OCI-LY7 (cell line): ENCODE measurements around the gene ELOB. TPM values are rescaled to one million over a fixed set of nuclear protein-coding genes. Genes with fewer than 3 reads are reported as not detected.

ENCODE experiments used
- BruUV-seq: library from RNA; stranded (reverse); fragments of 400-500 nt; replicated peaks from 2 replicates; lab custom pipeline; 2021; lab: Mats Ljungman, UMichigan
- CTCF ChIA-PET: fragments of 300-600 bp; sonication (Branson Sonifier 250); formaldehyde crosslinking; loops from one replicate; lab custom pipeline; 2022; ENCODE audit warnings: antibody characterized with exemption; ENCODE audit not compliant: unreplicated experiment; lab: Charles Lee
- POLR2A ChIA-PET: fragments of 300-600 bp; sonication (Branson Sonifier 250); formaldehyde crosslinking; loops from one replicate; lab custom pipeline; 2022; ENCODE audit warnings: antibody characterized with exemption; lab: Charles Lee
- DNase-seq: peaks from one replicate; pipeline ENCODE4 v3.0.0-alpha.2; 2015; ENCODE audit warnings: low spot score
- H2AFZ ChIP-seq: fragments of 200-600 bp; sonication (generic), shearing (Covaris generic); 2 replicates; pipeline ENCODE4 v1.6.1; 2014; ENCODE audit warnings: mild to moderate bottlenecking, antibody characterized with exemption, low read length, moderate library complexity
- H3K27ac ChIP-seq: fragments of 200-600 bp; sonication (generic); 2 replicates; pipeline ENCODE4 v1.5.1; 2014; ENCODE audit warnings: mixed run types, low read depth, mild to moderate bottlenecking, moderate library complexity, low read length, inconsistent platforms; ENCODE audit not compliant: poor library complexity, severe bottlenecking
- H3K36me3 ChIP-seq: fragments of 200-600 bp; sonication (generic); 2 replicates; pipeline ENCODE4 v1.6.1; 2014; ENCODE audit warnings: mild to moderate bottlenecking, antibody characterized with exemption, low read length, moderate library complexity, mixed read lengths; ENCODE audit not compliant: insufficient read depth
- H3K4me1 ChIP-seq: fragments of 200-600 bp; sonication (generic); 2 replicates; pipeline ENCODE4 v1.5.1; 2014; ENCODE audit warnings: mild to moderate bottlenecking, low read length; ENCODE audit not compliant: insufficient read depth, poor library complexity, severe bottlenecking
- H3K4me2 ChIP-seq: fragments of 200-600 bp; sonication (generic); 2 replicates; pipeline ENCODE4 v1.6.1; 2014; ENCODE audit warnings: mild to moderate bottlenecking, low read length
- H3K4me3 ChIP-seq: fragments of 200-600 bp; sonication (generic); 2 replicates; pipeline ENCODE4 v1.5.1; 2014; ENCODE audit warnings: mild to moderate bottlenecking, low read depth, low read length; ENCODE audit not compliant: poor library complexity, severe bottlenecking
- H3K79me2 ChIP-seq: fragments of 200-600 bp; sonication (generic); 2 replicates; pipeline ENCODE4 v1.6.1; 2016; ENCODE audit warnings: low read depth, mild to moderate bottlenecking, low read length, moderate library complexity, mixed read lengths; ENCODE audit not compliant: insufficient read depth
- H3K9me2 ChIP-seq: fragments of 200-600 bp; sonication (generic); 2 replicates; pipeline ENCODE4 v1.6.1; 2016; ENCODE audit warnings: mild to moderate bottlenecking, low read length, mixed read lengths; ENCODE audit not compliant: insufficient read depth
- H3K9me3 ChIP-seq: fragments of 200-600 bp; sonication (generic); 2 replicates; pipeline ENCODE4 v1.6.1; 2014; ENCODE audit warnings: mild to moderate bottlenecking, mixed run types, low read length, mixed read lengths
- H4K20me1 ChIP-seq: fragments of 200-600 bp; sonication (generic); 2 replicates; pipeline ENCODE4 v1.6.1; 2014; ENCODE audit warnings: mild to moderate bottlenecking, antibody characterized with exemption, low read length, moderate library complexity, mixed read lengths; ENCODE audit not compliant: insufficient read depth
- EZH2phosphoT487 ChIP-seq: fragments of 200-600 bp; sonication (generic); IDR thresholded peaks from 2 replicates; pipeline ENCODE4 v1.6.1; 2018; ENCODE audit warnings: low read depth, borderline replicate concordance, mild to moderate bottlenecking, mixed run types, antibody characterized with exemption, low read length, moderate library complexity, mixed read lengths
- intact Hi-C: fragments of 100-400 bp; cut with micrococcal nuclease; formaldehyde crosslinking; loops from one replicate; pipeline ENCODE4 v1.10.0; 2022; ENCODE audit not compliant: unreplicated experiment
- total RNA-seq, 2 experiments: library from RNA; depleted of rRNA in 1 of 2; stranded (reverse); fragments of >200 nt in 1 of 2; shearing (Covaris generic) in 1 of 2; gene quantifications; 2 replicates each; pipeline ENCODE4 v1.2.3, GENCODE V29; 2014 to 2022
- TF ChIP-seq, protein P1 (sequence below): fragments of 200-600 bp; sonication (generic); conservative IDR thresholded peaks from 2 replicates; pipeline ENCODE4 v1.5.1; 2014; ENCODE audit warnings: mild to moderate bottlenecking, antibody characterized with exemption, low read length, moderate library complexity, mixed read lengths

The ELOB gene
- total RNA-seq, 2 experiments from 2014 or later: 209 to 285 TPM

GRCh38 chr16:2814551-2815298, 37.6 kb upstream of the ELOB start:
- no peaks in the 10 kb centered on the region for H3K36me3 ChIP-seq
- no peak overlapping the region for H3K4me3 ChIP-seq
- no peak for DNase-seq
- TF ChIP-seq EZH2phosphoT487: no peak
- TF ChIP-seq, protein P1, sequence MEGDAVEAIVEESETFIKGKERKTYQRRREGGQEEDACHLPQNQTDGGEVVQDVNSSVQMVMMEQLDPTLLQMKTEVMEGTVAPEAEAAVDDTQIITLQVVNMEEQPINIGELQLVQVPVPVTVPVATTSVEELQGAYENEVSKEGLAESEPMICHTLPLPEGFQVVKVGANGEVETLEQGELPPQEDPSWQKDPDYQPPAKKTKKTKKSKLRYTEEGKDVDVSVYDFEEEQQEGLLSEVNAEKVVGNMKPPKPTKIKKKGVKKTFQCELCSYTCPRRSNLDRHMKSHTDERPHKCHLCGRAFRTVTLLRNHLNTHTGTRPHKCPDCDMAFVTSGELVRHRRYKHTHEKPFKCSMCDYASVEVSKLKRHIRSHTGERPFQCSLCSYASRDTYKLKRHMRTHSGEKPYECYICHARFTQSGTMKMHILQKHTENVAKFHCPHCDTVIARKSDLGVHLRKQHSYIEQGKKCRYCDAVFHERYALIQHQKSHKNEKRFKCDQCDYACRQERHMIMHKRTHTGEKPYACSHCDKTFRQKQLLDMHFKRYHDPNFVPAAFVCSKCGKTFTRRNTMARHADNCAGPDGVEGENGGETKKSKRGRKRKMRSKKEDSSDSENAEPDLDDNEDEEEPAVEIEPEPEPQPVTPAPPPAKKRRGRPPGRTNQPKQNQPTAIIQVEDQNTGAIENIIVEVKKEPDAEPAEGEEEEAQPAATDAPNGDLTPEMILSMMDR: no peak
- CTCF ChIA-PET: no interaction called here
- no peaks in the 10 kb centered on the region for H3K9me2 ChIP-seq
- no peaks in the 10 kb centered on the region for H3K9me3 ChIP-seq
- peaks cover 10% of the 10 kb centered on the region; the same call in 1 of the 2 replicates for H3K79me2 ChIP-seq
- intact Hi-C loops: no loop called here
- H3K4me2 ChIP-seq: no peak overlapping the region
- no TSS peak for BruUV-seq
- H3K4me1 ChIP-seq: peaks cover 18% of the 10 kb centered on the region
- no peaks in the 10 kb centered on the region for H4K20me1 ChIP-seq
- POLR2A ChIA-PET: interaction anchor here (0.7 kb wide), 1 partner anchor 10 kb away, joined by 7 read pairs; no protein-coding TSS in a partner anchor
- H3K27ac ChIP-seq: no peak overlapping the region
- no peak overlapping the region for H2AFZ ChIP-seq

GRCh38 chr16:2813771-2814221, 36.7 kb upstream of the ELOB start:
- H3K36me3 ChIP-seq: no peaks in the 10 kb centered on the region
- no TSS peak for BruUV-seq
- H2AFZ ChIP-seq: no peak overlapping the region
- no peaks in the 10 kb centered on the region for H4K20me1 ChIP-seq
- TF ChIP-seq, protein P1: no peak
- no peak for TF ChIP-seq EZH2phosphoT487
- no peak for DNase-seq
- H3K9me3 ChIP-seq: no peaks in the 10 kb centered on the region
- peaks cover 18% of the 10 kb centered on the region for H3K4me1 ChIP-seq
- no peak overlapping the region for H3K4me3 ChIP-seq
- intact Hi-C loops: no loop called here
- H3K4me2 ChIP-seq: no peak overlapping the region
- H3K9me2 ChIP-seq: no peaks in the 10 kb centered on the region
- POLR2A ChIA-PET: no interaction called here
- H3K79me2 ChIP-seq: peaks cover 10% of the 10 kb centered on the region; the same call in 1 of the 2 replicates
- H3K27ac ChIP-seq: no peak overlapping the region
- CTCF ChIA-PET: no interaction called here
